Activated CD4-positive, alpha-beta T cell treated with anti-CD3 and anti-CD28 coated beads, Interleukin-10, Interleukin-2, amounts not matched to agents 100 ng/mL and 50 ng/mL, durations not matched to agents 16 hours and 8 hours (primary cell): ENCODE data around the gene CD27.
"Not testable (repeated sequence)": the region's sequence is repeated elsewhere in the genome, so short reads cannot be mapped to it uniquely, and the experiment has no call there.

Experiments
- DNase-seq: peaks from one replicate; pipeline ENCODE4 v3.0.0-alpha.2; 2020

CD27 gene

GRCh38 chr12:6461401-6462233, 16.9 kb downstream of the CD27 start:
- DNase-seq, result peak; percentile 96

- DNase-seq, result peak; percentile 60
Measured at GRCh38 chr12:6462234-6462995, 17.7 kb downstream of the CD27 start.

- no peak for DNase-seq
Measured at GRCh38 chr12:6463216-6463615, 18.5 kb downstream of the CD27 start.

GRCh38 chr12:6463858-6464257, 19.1 kb downstream of the CD27 start:
- DNase-seq, result no peak

GRCh38 chr12:6464531-6464930, 19.8 kb downstream of the CD27 start:
- DNase-seq, result no peak

GRCh38 chr12:6465467-6466183, 20.9 kb downstream of the CD27 start:
- peak; percentile 60 for DNase-seq

GRCh38 chr12:6466184-6466573, 21.4 kb downstream of the CD27 start:
- DNase-seq, result no peak

- not testable (repeated sequence) for DNase-seq
Measured at GRCh38 chr12:6466751-6467150, 22.0 kb downstream of the CD27 start.

- DNase-seq, result not testable (repeated sequence)
Measured at GRCh38 chr12:6467571-6468282, 23.0 kb downstream of the CD27 start.

- no peak for DNase-seq
Measured at GRCh38 chr12:6468283-6468575, 23.5 kb downstream of the CD27 start.

- no peak for DNase-seq
Measured at GRCh38 chr12:6469092-6469491, 24.3 kb downstream of the CD27 start.

GRCh38 chr12:6469609-6470374, 25.0 kb downstream of the CD27 start:
- no peak for DNase-seq

- DNase-seq, result peak; percentile 99
Measured at GRCh38 chr12:6470375-6471163, 25.8 kb downstream of the CD27 start, which contains the start of gene VAMP1. VAMP1 (minus strand) TSS chr12:6470677; CDS start chr12:6470531, 146 bp downstream.

GRCh38 chr12:6471989-6472360, 27.2 kb downstream of the CD27 start:
- peak; percentile 51 for DNase-seq

- no peak for DNase-seq
Measured at GRCh38 chr12:6472491-6472890, 27.7 kb downstream of the CD27 start.

GRCh38 chr12:6475233-6475975, 30.6 kb downstream of the CD27 start:
- not testable (repeated sequence) for DNase-seq

GRCh38 chr12:6476489-6476888, 31.7 kb downstream of the CD27 start:
- no peak for DNase-seq

GRCh38 chr12:6477601-6478377, 33.0 kb downstream of the CD27 start:
- not testable (repeated sequence) for DNase-seq

- no peak for DNase-seq
Measured at GRCh38 chr12:6478416-6478815, 33.7 kb downstream of the CD27 start.

- no peak for DNase-seq
Measured at GRCh38 chr12:6488240-6488639, 43.5 kb downstream of the CD27 start.
